HepG2 (cell line): ENCODE results near the gene FAM76A. TPM values are rescaled to one million over a fixed set of nuclear protein-coding genes. Genes with fewer than 3 reads are reported as not detected.

Source experiments
- ATAC-seq: fragments of 200-7000 bp; cut with Tn5 transposase; 3 replicates; pipeline ENCODE4 v1.9.1; 2020; ENCODE audit warnings: mild to moderate bottlenecking, moderate library complexity
- BruUV-seq: library from RNA; stranded (reverse); fragments of 400-500 nt; replicated peaks from 2 replicates; lab custom pipeline; 2021; lab: Mats Ljungman, UMichigan
- CTCF ChIA-PET: fragments of 300-600 bp; formaldehyde crosslinking; extraction: SDS; loops from one replicate; lab custom pipeline; 2021; ENCODE audit warnings: low total read pairs, inconsistent platforms, low intra/inter-chr PET ratio; lab: Yijun Ruan, JAX
- POLR2A ChIA-PET: fragments of 350-600 bp; sonication (Branson Sonifier 250); formaldehyde crosslinking; loops from one replicate; lab custom pipeline; 2020; ENCODE audit warnings: antibody characterized with exemption, inconsistent platforms; lab: Yijun Ruan, JAX
- DNase-seq: peaks from one replicate; pipeline ENCODE4 v3.0.0-alpha.2; 2015; ENCODE audit warnings: low spot score
- FAIRE-seq: peaks from 3 replicates; lab custom pipeline; 2011; peaks lifted over from hg19 to GRCh38; lab: Jason Lieb, UNC
- H2AFZ ChIP-seq: one replicate; pipeline ENCODE4 v1.6.1; 2011; ENCODE audit warnings: low read length, inconsistent platforms
- H3K27ac ChIP-seq: fragments of 300-600 bp; 3 replicates; pipeline ENCODE4 v1.8.0; 2011; ENCODE audit warnings: mixed run types, mild to moderate bottlenecking, mixed read lengths, low read length, inconsistent platforms; ENCODE audit not compliant: insufficient read depth; ENCODE audit errors: extremely low read length
- H3K27me3 ChIP-seq, 2 experiments: fragments of 200-600 bp in 1 of 2; 2 replicates in 1 of 2; 3 replicates in 1 of 2; pipeline versions ENCODE4 v1.6.0 to v1.8.0; 2011; ENCODE audit warnings: low read length in 2 of 2, mild to moderate bottlenecking in 2 of 2, moderate library complexity in 2 of 2, inconsistent platforms in 1 of 2; ENCODE audit not compliant: insufficient read depth in 2 of 2, control insufficient read depth in 1 of 2
- H3K36me3 ChIP-seq, 2 experiments: fragments of 200-600 bp in 1 of 2; replicated peaks in 1 of 2; 2 replicates in 1 of 2; 3 replicates in 1 of 2; pipeline versions ENCODE4 v1.5.1 to v1.8.0; 2011; ENCODE audit warnings: low read length in 2 of 2, inconsistent platforms in 1 of 2; ENCODE audit not compliant: insufficient read depth in 2 of 2, control insufficient read depth in 1 of 2
- H3K4me1 ChIP-seq: 2 replicates; pipeline ENCODE4 v1.5.1; 2012; ENCODE audit warnings: low read length, inconsistent platforms; ENCODE audit not compliant: insufficient read depth
- H3K4me2 ChIP-seq: 2 replicates; pipeline ENCODE4 v1.6.0; 2011; ENCODE audit warnings: low read depth, low read length, inconsistent platforms
- H3K4me3 ChIP-seq, 3 experiments: fragments of 200-600 bp in 1 of 3; sonication (generic), shearing (Covaris generic) in 1 of 3; replicated peaks in 1 of 3; 2 replicates each; pipeline ENCODE4 v1.5.1; 2011 to 2016; ENCODE audit warnings: low read length in 3 of 3, inconsistent platforms in 2 of 3, low read depth in 2 of 3, mild to moderate bottlenecking in 2 of 3, control low read depth in 1 of 3, mixed read lengths in 1 of 3; ENCODE audit not compliant: insufficient read depth in 1 of 3
- H3K79me2 ChIP-seq: one replicate; pipeline ENCODE4 v1.6.1; 2011; ENCODE audit warnings: low read length, inconsistent platforms; ENCODE audit not compliant: insufficient read depth
- H3K9ac ChIP-seq: 2 replicates; pipeline ENCODE4 v1.6.0; 2011; ENCODE audit warnings: mild to moderate bottlenecking, low read depth, low read length, inconsistent platforms; ENCODE audit not compliant: insufficient read depth
- H3K9me3 ChIP-seq: 2 replicates; pipeline ENCODE4 v1.5.1; 2012; ENCODE audit warnings: mild to moderate bottlenecking, low read length
- H4K20me1 ChIP-seq: 2 replicates; pipeline ENCODE4 v1.6.0; 2011; ENCODE audit warnings: inconsistent platforms, mild to moderate bottlenecking, low read length, moderate library complexity; ENCODE audit not compliant: insufficient read depth
- ARNT2 ChIP-seq: sonication (generic); formaldehyde crosslinking; IDR thresholded peaks from 2 replicates; pipeline ENCODE4 v1.8.0; 2022; ENCODE audit warnings: mild to moderate bottlenecking, low read depth, missing genetic modification reagents, moderate library complexity
- DNMT3B ChIP-seq: conservative IDR thresholded peaks from 2 replicates; pipeline ENCODE4 v1.6.1; 2016; ENCODE audit warnings: missing biosample characterization, control low read depth
- FOXP4 ChIP-seq: sonication (generic); formaldehyde crosslinking; IDR thresholded peaks from 2 replicates; pipeline ENCODE4 v1.4.0; 2020; ENCODE audit warnings: missing genetic modification reagents
- HDAC1 ChIP-seq: sonication (generic); formaldehyde crosslinking; IDR thresholded peaks from 2 replicates; pipeline ENCODE4 v1.5.1; 2020; ENCODE audit warnings: mild to moderate bottlenecking, missing genetic modification reagents
- KLF6 ChIP-seq: IDR thresholded peaks from 2 replicates; pipeline ENCODE4 v1.8.0; 2016; ENCODE audit warnings: missing biosample characterization, missing genetic modification reagents
- NCOA1 ChIP-seq: sonication (generic); formaldehyde crosslinking; IDR thresholded peaks from 2 replicates; pipeline ENCODE4 v1.9.0; 2021; ENCODE audit warnings: missing genetic modification reagents
- RELA ChIP-seq: sonication (generic); formaldehyde crosslinking; IDR thresholded peaks from 2 replicates; pipeline ENCODE4 v1.4.0; 2020; ENCODE audit warnings: missing genetic modification reagents
- SAP130 ChIP-seq: IDR thresholded peaks from 2 replicates; pipeline ENCODE4 v1.6.1; 2016; ENCODE audit warnings: low read depth
- SPEN ChIP-seq: sonication (generic); formaldehyde crosslinking; IDR thresholded peaks from 2 replicates; pipeline ENCODE4 v1.5.1; 2020; ENCODE audit warnings: low read depth, mild to moderate bottlenecking, missing genetic modification reagents
- ZFP90 ChIP-seq: sonication (generic); formaldehyde crosslinking; IDR thresholded peaks from 2 replicates; pipeline ENCODE4 v1.8.0; 2022; ENCODE audit warnings: missing genetic modification reagents, mild to moderate bottlenecking, inconsistent platforms, borderline replicate concordance
- ZKSCAN1 ChIP-seq: fragments of 150-350 bp; IDR thresholded peaks from 2 replicates; pipeline ENCODE4 v1.6.1; 2014; ENCODE audit warnings: low read length
- ZNF225 ChIP-seq: sonication (generic); formaldehyde crosslinking; IDR thresholded peaks from 2 replicates; pipeline ENCODE4 v1.4.0; 2020; ENCODE audit warnings: mild to moderate bottlenecking, missing genetic modification reagents
- ZNF44 ChIP-seq: sonication (generic); formaldehyde crosslinking; IDR thresholded peaks from 2 replicates; pipeline ENCODE4 v1.5.1; 2020; ENCODE audit warnings: mild to moderate bottlenecking, missing genetic modification reagents
- ZNF460 ChIP-seq: sonication (generic); formaldehyde crosslinking; IDR thresholded peaks from 2 replicates; pipeline ENCODE4 v1.5.1; 2020; ENCODE audit warnings: missing genetic modification reagents, mild to moderate bottlenecking, borderline replicate concordance
- ZNF562 ChIP-seq: sonication (generic); formaldehyde crosslinking; IDR thresholded peaks from 2 replicates; pipeline ENCODE4 v1.8.0; 2022; ENCODE audit warnings: missing genetic modification reagents, borderline replicate concordance
- ZNF709 ChIP-seq: sonication (generic); formaldehyde crosslinking; IDR thresholded peaks from 2 replicates; pipeline ENCODE4 v1.5.0; 2020; ENCODE audit warnings: mild to moderate bottlenecking, missing genetic modification reagents
- ZNF850 ChIP-seq: sonication (generic); formaldehyde crosslinking; conservative IDR thresholded peaks from 2 replicates; pipeline ENCODE4 v1.9.0; 2021; ENCODE audit warnings: mild to moderate bottlenecking, missing genetic modification reagents
- WGBS: methylation state at CpG from one replicate; pipeline ENCODE4 v1.1.6; 2017; ENCODE audit warnings: low lambda C conversion rate; 5-methylcytosine and 5-hydroxymethylcytosine counted together
- in situ Hi-C: cut with HindIII; loops from 2 replicates; pipeline ENCODE4 v1.10.0; 2017; ENCODE audit warnings: low pct_unique_long_range_greater_than_20kb; ENCODE audit not compliant: extremely low pct_ligation_motif_present
- intact Hi-C: fragments of 100-400 bp; cut with micrococcal nuclease; formaldehyde crosslinking; loops from one replicate; pipeline ENCODE4 v1.10.0; 2022; ENCODE audit not compliant: unreplicated experiment
- polyA plus RNA-seq, 8 experiments: library from polyadenylated mRNA; depleted of rRNA in 3 of 8; stranded (reverse) in 7 of 8; unstranded in 1 of 8; fragments of >200 nt; fragmentation: Illumina TruSeq in 4 of 8; extraction: Trizol in 4 of 8; gene quantifications; 2 replicates each; pipeline versions ENCODE4 v1.2.1 to v1.2.3, GENCODE V29; 2011 to 2016; ENCODE audit warnings: low read depth in 4 of 8, missing spikeins in 1 of 8, mixed read lengths in 1 of 8; ENCODE audit not compliant: insufficient read depth in 1 of 8
- total RNA-seq, 5 experiments: library from RNA; depleted of rRNA; stranded (reverse); fragments of >200 nt; fragmentation: Illumina TruSeq; extraction: Trizol; gene quantifications; 2 replicates each; pipeline ENCODE4 v1.2.3, GENCODE V29; 2016; ENCODE audit warnings: low read depth in 1 of 5

FAM76A gene
- total and polyA plus RNA-seq, 2 of the 13 experiments (the other 11 are each of a cell fraction or from before 2014, with no cell fraction given) = 4.2 to 15.7 TPM

GRCh38 chr1:27726173-27727044 is 648 bp downstream of the FAM76A start:
- intact Hi-C loops (no loop called here), in situ Hi-C loops (no loop called here)
- H3K9ac ChIP-seq = peak overlapping the region; percentile 84
- H3K4me2 ChIP-seq = peak overlapping the region; percentile 88
- peaks cover 1 to 3% of the 10 kb centered on the region in 2 experiments; a peak in 2 of 5 replicates for H3K36me3 ChIP-seq
- H4K20me1 ChIP-seq = no peaks in the 10 kb centered on the region
- H3K79me2 ChIP-seq = peaks cover 7% of the 10 kb centered on the region
- WGBS = under 1% methylated on average over 9 of the region's 46 CpGs
- H3K27me3 ChIP-seq = no peaks in the 10 kb centered on the region
- H3K4me3 ChIP-seq = peak overlapping the region; percentile 84 to 99 (median 91)
- ChIA-PET POLR2A (interaction anchor here (0.8 to 2.0 kb wide), 10 partner anchors 12 to 779 kb away, joined by 3 to 27 read pairs (median 8); partner anchors contain the start of genes IFI6, PPP1R8, RCC1 and STX12), CTCF (interaction anchor here (0.6 kb wide), 1 partner anchor 118 kb away, joined by 3 read pairs; no protein-coding TSS in a partner anchor)
- TSS peak; percentile 78 for BruUV-seq
- no peak overlapping the region for H2AFZ ChIP-seq
- FAIRE-seq (no peak), DNase-seq (peak; percentile 49), ATAC-seq (peak; percentile 55)
- peak overlapping the region; percentile 83 for H3K27ac ChIP-seq
- peaks cover 31% of the 10 kb centered on the region for H3K4me1 ChIP-seq
- no peaks in the 10 kb centered on the region for H3K9me3 ChIP-seq
- TF ChIP-seq ZNF562 (0 out of 2 replicates have a peak, but pooled peaks have one; percentile 28), SPEN (CRISPR knock-in tag) (no peak), RELA (CRISPR knock-in tag) (0 out of 2 replicates have a peak, but pooled peaks have one; percentile 16), ZNF225 (no peak), NCOA1 (CRISPR knock-in tag) (no peak), ZKSCAN1 (no peak), ZNF460 (CRISPR knock-in tag) (no peak), FOXP4 (no peak), ARNT2 (CRISPR knock-in tag) (peak; percentile 8; the same call in 1 of the 2 replicates), ZFP90 (no peak), ZNF709 (CRISPR knock-in tag) (no peak), ZNF850 (no peak), DNMT3B (no peak), ZNF44 (CRISPR knock-in tag) (no peak), SAP130 (CRISPR knock-in tag) (peak; percentile 2; the same call in 1 of the 2 replicates), HDAC1 (CRISPR knock-in tag) (peak; percentile 11; the same call in 1 of the 2 replicates), KLF6 (CRISPR knock-in tag) (0 out of 2 replicates have a peak, but pooled peaks have one; percentile 2)
